Germinal center (tissue), 1 donor: ENCODE measurements around the gene DDX17.

Experiments
- DNase-seq: peaks from one replicate; pipeline ENCODE4 v3.0.0; 2012; ENCODE audit warnings: mixed read lengths, low spot score

DDX17 gene

DNA sequence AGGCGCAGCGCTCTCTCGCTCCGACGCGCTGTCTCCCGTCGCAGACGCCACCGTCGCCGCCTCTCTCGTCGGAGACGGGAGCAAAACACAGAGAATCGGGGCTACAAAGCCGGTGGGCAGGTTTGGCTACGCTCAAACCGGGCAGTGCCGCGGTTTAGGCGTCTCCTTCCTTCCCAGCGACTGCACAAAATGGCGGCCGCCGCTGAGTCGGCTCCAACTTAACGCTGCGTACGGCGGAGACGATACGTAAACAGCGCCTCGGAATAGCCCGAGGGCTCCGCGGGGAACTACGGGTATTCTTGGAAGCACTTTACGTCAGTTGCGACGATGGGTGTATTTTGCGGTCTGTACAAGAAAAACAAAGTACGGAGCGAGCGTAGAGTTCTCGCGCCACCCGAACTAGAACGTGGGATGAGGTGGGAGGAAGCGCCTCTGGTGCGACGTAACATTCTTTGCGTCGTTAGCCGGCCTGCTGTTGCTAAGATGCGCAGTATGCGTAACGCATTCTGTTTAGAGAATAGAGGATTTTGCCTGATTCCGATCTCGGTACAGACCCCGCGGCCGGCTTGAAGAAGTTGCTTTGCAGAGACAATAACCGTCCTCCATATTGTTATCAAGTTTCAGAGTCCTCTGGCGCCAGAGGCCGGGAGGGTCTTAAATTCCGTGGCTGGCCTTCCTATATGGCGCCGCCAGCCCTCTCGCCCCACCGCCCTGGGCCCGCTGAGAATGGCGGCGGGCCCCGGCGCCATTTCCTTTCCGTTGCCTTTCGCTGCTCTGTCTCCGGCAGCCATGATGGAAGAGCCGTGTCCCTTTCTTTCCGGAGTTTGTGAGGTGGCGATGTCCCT lies at the start of gene DDX17:
DDX17 (minus strand) TSS at position 194 of the 845 bp plus-strand sequence.
- peak; percentile 93 for DNase-seq

DNA sequence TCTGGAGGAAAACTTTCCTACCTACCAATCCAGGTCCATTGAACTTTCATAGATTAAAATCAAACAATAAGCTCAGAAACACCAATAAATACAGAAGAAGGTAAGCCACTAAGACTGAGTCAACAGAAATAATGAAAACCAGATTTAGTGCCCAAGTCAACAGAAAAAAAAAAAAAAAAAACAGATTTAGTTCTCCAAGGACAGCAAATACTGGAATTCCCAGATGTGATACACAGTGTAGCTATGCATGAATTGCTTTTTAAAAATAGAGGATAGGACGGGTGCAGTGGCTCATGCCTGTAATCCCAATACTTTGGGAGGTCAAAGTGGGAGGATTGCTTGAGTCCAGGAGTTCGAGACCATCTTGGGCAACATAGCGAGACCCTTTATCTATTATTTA lies 48.2 kb upstream of the DDX17 start:
- no peak for DNase-seq

DNA sequence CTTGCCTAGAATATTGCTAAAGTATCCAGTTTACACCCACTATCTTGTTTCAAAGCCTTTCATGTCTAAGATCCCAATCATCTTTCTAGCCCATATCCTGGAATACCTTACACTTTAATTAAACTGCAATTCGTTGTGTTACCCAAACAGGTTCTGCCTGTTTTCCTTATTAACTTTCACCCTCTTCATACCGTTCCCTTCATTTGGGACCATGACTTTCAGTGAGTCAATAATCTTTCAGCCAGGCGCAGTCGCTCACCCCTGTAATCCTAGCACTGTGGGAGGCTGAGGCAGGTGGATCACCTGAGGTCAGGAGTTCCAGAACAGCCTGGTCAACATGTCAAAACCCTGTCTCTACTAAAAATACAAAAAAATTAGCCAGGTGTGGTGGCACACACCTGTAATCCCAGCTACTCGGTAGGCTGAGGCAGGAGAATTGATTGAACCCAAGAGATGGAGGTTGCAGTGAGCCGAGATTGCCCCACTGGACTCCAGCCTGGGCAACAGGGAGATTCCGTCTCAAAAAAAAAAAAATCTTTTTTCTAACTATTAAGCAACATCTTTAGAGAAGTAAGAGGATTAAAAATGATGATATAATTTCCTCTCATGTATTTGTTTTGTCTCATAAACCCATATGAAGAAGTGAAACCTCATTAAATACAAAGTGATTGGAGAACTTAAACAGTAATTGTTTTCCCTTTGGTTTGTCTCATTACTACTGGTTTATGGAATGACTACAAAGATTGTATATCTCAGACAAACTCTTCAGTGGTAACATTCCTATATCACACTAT lies 43.2 kb upstream of the DDX17 start:
- no peak for DNase-seq

DNA sequence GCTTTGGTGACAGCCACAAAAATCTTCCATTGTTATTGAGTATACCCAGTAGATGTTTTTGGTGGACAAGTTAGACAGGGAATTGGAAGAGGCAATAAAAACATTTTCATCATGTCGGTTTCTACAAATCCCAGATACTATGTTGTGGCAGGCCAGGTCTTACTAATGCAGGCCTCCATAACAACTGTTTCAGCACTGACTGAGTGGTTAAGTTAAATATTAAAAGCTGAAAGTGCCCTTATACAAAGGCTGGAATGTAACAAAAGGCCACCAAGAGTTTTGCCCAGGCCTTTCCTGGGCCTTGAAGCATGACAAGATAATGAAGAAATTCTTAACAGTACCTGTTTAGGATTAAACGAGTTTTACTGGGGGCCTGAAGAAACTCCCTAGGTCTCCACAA lies 34.6 kb upstream of the DDX17 start:
- DNase-seq = no peak

- DNase-seq = no peak
Measured at GRCh38 chr22:38531251-38531938, 25.3 kb upstream of the DDX17 start.

- no peak for DNase-seq
Measured at GRCh38 chr22:38524429-38524828, 18.3 kb upstream of the DDX17 start.

GRCh38 chr22:38523479-38523878 lies 17.4 kb upstream of the DDX17 start:
- DNase-seq = no peak

- DNase-seq = no peak
Measured at GRCh38 chr22:38523029-38523428, 16.9 kb upstream of the DDX17 start.

- DNase-seq = no peak
Measured at GRCh38 chr22:38519453-38520250, 13.5 kb upstream of the DDX17 start.

DNA sequence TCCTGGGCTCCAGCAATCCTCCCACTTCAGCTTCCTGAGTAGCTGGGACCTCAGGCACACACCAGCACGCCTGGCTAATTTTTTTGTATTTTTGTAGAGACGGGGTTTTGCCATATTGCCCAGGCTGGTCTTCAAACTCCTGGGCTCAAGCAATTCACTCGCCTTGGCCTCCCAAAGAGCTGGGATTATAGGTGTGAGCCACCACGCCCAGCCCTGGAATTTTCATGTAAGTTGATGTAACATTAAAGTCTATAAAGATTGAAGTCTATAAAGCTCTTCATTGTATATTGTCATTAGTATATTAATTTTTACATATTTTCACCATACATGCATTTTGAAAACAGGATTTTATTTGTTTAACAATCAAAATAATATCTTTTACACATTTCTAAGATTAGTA lies 12.5 kb upstream of the DDX17 start:
- DNase-seq = no peak

- peak; percentile 54 for DNase-seq
Measured at GRCh38 chr22:38513063-38513462, 7.0 kb upstream of the DDX17 start.

- no peak for DNase-seq
Measured at GRCh38 chr22:38510416-38510970, 4.4 kb upstream of the DDX17 start.

- DNase-seq = peak; percentile 71
Measured at GRCh38 chr22:38505541-38506117, 482 bp downstream of the DDX17 start.

DNA sequence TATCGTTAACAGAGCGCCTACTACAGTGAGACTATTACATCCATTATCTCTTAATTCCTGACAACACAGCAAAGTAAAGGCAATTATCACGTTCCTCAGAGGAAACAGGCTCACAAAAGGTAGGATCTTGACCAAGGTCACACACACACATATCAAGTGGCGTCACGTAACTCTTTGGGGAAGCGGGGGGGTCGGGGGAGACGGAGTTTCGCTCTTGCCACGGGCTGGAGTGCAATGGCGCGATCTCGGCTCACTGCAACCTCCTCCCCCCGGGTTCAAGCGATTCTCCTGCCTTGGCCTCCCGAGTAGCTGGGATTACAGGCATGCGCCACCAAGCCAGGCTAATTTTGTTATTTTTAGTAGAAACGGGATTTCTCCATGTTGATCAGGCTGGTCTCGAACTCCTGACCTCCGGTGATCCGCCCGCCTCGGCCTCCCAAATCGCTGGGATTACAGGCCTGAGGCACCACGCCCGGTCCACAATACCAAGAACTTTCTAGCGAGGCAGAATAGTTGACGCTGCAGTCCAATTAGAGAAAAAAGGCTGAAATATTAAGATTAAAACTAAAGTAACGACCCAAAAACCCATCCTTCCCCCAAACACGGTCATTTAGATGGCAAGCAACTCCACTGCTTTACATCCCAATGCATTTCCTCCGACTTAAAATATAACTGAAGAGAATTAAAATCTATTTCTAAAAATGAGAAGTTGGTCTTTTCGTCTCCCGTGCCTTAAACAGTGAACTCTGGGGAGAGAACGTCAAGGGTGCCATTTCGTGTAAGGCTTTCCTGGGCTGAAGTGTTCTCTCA lies 1.2 kb downstream of the DDX17 start:
- peak; percentile 13 for DNase-seq

GRCh38 chr22:38503021-38503420 lies 3.1 kb downstream of the DDX17 start:
- no peak for DNase-seq

DNA sequence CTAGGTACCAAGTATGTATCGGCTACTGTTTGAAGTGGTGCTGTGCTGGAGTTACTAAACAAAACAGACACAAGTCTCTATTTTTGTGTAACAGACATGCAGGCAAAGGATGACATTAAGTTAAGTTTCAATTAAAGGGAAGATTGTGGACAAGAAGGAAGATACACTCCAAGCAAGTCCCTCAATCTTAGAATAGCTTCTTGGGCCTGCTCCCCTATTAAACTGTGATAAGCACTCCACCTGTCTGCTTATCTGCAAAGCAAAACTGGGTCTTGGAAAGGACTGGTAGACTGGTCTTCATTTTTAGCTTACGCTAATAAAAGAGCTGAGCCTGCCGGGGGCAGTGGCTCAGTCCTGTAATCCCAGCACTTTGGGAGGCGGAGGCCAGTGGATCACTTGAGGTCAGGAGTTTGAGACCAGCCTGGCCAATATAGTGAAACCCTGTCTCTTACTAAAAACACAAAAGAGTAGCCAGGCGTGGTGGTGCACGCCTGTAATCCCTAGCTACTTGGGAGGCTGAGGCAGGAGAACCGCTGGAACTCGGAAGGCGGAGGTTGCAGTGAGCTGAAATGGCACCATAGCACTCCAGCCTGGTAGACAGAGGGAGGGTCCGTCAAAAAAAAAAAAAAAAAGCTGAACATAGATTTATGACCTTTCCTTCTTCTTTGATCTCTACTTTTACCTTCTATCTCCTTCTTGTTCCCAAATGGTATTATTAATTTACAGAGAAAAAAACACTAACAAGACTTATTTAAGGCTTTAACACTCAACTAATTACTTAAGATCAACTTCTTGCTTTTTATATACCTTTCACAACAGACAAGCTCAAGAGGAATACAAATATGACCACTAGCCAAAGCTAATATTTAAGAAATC lies 4.1 kb downstream of the DDX17 start:
- no peak for DNase-seq

DNA sequence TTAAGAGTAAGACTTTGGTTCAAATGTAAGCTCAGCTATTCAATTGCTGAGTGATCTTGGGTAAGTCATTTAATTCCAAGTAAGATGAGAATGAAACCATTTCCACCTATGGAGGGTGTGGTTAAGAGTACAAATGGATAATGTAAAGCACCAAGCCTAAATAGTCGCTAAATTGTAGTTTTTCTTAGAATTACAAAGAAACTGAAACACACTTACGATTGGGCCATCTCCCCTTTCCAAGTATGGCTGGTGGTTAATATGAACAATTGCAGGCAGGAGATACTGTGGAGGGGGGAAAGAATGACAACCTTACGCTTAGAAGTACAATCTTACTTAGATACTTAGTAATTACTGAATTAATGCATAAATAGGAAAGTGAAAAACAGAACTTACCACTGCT lies 8.2 kb downstream of the DDX17 start:
- DNase-seq = no peak

DNA sequence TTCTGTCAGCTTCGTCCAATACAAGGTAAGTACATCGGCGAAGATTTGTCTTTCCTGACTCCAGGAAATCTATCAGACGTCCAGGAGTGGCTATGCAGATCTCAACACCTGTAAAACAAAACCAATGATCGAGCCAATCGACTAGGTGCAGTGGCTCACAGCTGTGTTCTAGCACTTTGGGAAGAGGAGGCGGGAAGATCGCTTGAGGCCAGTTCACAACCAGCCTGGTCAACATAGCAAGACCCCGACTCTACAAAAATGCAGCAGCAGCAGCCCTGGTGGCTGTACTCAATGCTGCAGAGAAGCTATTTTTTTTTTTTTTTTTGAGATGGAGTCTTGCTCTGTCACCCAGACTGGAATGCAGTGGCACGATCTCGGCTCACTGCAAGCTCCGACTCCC lies 11.2 kb downstream of the DDX17 start:
- no peak for DNase-seq

- no peak for DNase-seq
Measured at GRCh38 chr22:38494498-38494897, 11.6 kb downstream of the DDX17 start.
